HepG2 (cell line): ENCODE data around the gene ZNF513. TPM values are rescaled to one million over a fixed set of nuclear protein-coding genes. Genes with fewer than 3 reads are reported as not detected.

ENCODE experiments used
- KAT2B ChIP-seq: fragments of 150-350 bp; IDR thresholded peaks from 2 replicates; pipeline ENCODE4 v1.6.1; 2014; ENCODE audit warnings: low read depth, low read length, borderline replicate concordance
- LCORL ChIP-seq, 2 experiments: fragments of 450-650 bp in 1 of 2; sonication (generic) in 1 of 2; formaldehyde crosslinking in 1 of 2; IDR thresholded peaks; 2 replicates each; pipeline versions ENCODE4 v1.5.0 to v1.6.1; 2017 to 2020; ENCODE audit warnings: antibody characterized with exemption in 1 of 2, missing genetic modification reagents in 1 of 2
- NCOA2 ChIP-seq: sonication (generic); formaldehyde crosslinking; IDR thresholded peaks from 2 replicates; pipeline ENCODE4 v1.8.0; 2022; ENCODE audit warnings: inconsistent platforms
- PAXIP1 ChIP-seq: sonication (generic); formaldehyde crosslinking; conservative IDR thresholded peaks from 2 replicates; pipeline ENCODE4 v1.4.0; 2020; ENCODE audit warnings: mild to moderate bottlenecking, missing genetic modification reagents, moderate library complexity
- SPEN ChIP-seq: sonication (generic); formaldehyde crosslinking; IDR thresholded peaks from 2 replicates; pipeline ENCODE4 v1.5.1; 2020; ENCODE audit warnings: low read depth, mild to moderate bottlenecking, missing genetic modification reagents
- ZNF205 ChIP-seq: IDR thresholded peaks from 2 replicates; pipeline ENCODE4 v1.6.1; 2018; ENCODE audit warnings: missing biosample characterization, missing genetic modification reagents
- ZNF567 ChIP-seq: sonication (generic); formaldehyde crosslinking; IDR thresholded peaks from 2 replicates; pipeline ENCODE4 v1.8.1; 2023; ENCODE audit warnings: mild to moderate bottlenecking, missing genetic modification reagents, borderline replicate concordance
- polyA plus RNA-seq, 8 experiments: library from polyadenylated mRNA; depleted of rRNA in 3 of 8; stranded (reverse) in 7 of 8; unstranded in 1 of 8; fragments of >200 nt; fragmentation: Illumina TruSeq in 4 of 8; extraction: Trizol in 4 of 8; gene quantifications; 2 replicates each; pipeline versions ENCODE4 v1.2.1 to v1.2.3, GENCODE V29; 2011 to 2016; ENCODE audit warnings: low read depth in 4 of 8, missing spikeins in 1 of 8, mixed read lengths in 1 of 8; ENCODE audit not compliant: insufficient read depth in 1 of 8
- total RNA-seq, 5 experiments: library from RNA; depleted of rRNA; stranded (reverse); fragments of >200 nt; fragmentation: Illumina TruSeq; extraction: Trizol; gene quantifications; 2 replicates each; pipeline ENCODE4 v1.2.3, GENCODE V29; 2016; ENCODE audit warnings: low read depth in 1 of 5
- TF ChIP-seq, protein P1 (sequence below): sonication (generic); formaldehyde crosslinking; IDR thresholded peaks from 2 replicates; pipeline ENCODE4 v1.9.0; 2021; ENCODE audit warnings: missing genetic modification reagents, borderline replicate concordance
- TF ChIP-seq, protein P2 (sequence below): sonication (generic); formaldehyde crosslinking; IDR thresholded peaks from 2 replicates; pipeline ENCODE4 v1.8.0; 2022; ENCODE audit warnings: mild to moderate bottlenecking, missing genetic modification reagents; ENCODE audit not compliant: insufficient replicate concordance

ZNF513 gene
- total and polyA plus RNA-seq, 2 of the 13 experiments (the other 11 are each of a cell fraction or from before 2014, with no cell fraction given) = 4.9 to 6.3 TPM

- TF ChIP-seq, protein P1, sequence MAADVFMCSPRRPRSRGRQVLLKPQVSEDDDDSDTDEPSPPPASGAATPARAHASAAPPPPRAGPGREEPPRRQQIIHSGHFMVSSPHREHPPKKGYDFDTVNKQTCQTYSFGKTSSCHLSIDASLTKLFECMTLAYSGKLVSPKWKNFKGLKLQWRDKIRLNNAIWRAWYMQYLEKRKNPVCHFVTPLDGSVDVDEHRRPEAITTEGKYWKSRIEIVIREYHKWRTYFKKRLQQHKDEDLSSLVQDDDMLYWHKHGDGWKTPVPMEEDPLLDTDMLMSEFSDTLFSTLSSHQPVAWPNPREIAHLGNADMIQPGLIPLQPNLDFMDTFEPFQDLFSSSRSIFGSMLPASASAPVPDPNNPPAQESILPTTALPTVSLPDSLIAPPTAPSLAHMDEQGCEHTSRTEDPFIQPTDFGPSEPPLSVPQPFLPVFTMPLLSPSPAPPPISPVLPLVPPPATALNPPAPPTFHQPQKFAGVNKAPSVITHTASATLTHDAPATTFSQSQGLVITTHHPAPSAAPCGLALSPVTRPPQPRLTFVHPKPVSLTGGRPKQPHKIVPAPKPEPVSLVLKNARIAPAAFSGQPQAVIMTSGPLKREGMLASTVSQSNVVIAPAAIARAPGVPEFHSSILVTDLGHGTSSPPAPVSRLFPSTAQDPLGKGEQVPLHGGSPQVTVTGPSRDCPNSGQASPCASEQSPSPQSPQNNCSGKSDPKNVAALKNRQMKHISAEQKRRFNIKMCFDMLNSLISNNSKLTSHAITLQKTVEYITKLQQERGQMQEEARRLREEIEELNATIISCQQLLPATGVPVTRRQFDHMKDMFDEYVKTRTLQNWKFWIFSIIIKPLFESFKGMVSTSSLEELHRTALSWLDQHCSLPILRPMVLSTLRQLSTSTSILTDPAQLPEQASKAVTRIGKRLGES = 0 out of 2 replicates have a peak, but pooled peaks have one; percentile 49
- peak; percentile 20; the same call in 1 of the 2 replicates for TF ChIP-seq NCOA2
- no peak; the same call in 1 of the 2 replicates for TF ChIP-seq LCORL (IDR thresholded peaks at IDR 0.05)
- TF ChIP-seq LCORL (CRISPR knock-in tag; IDR thresholded peaks at IDR 0.05) = peak; percentile 70; the same call in 1 of the 2 replicates
- peak; percentile 83 for TF ChIP-seq PAXIP1 (CRISPR knock-in tag)
- 0 out of 2 replicates have a peak, but pooled peaks have one; percentile 7 for TF ChIP-seq SPEN (CRISPR knock-in tag)
- 0 out of 2 replicates have a peak, but pooled peaks have one; percentile 14 for TF ChIP-seq ZNF205 (CRISPR knock-in tag)
- TF ChIP-seq ZNF567 = 0 out of 2 replicates have a peak, but pooled peaks have one; percentile 19
- TF ChIP-seq, protein P2, sequence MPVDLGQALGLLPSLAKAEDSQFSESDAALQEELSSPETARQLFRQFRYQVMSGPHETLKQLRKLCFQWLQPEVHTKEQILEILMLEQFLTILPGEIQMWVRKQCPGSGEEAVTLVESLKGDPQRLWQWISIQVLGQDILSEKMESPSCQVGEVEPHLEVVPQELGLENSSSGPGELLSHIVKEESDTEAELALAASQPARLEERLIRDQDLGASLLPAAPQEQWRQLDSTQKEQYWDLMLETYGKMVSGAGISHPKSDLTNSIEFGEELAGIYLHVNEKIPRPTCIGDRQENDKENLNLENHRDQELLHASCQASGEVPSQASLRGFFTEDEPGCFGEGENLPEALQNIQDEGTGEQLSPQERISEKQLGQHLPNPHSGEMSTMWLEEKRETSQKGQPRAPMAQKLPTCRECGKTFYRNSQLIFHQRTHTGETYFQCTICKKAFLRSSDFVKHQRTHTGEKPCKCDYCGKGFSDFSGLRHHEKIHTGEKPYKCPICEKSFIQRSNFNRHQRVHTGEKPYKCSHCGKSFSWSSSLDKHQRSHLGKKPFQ (CRISPR knock-in tag) = peak; percentile 88
- TF ChIP-seq KAT2B = no peak
Observed at GRCh38 chr2:27353762-27354596, 26.6 kb downstream of the ZNF513 start (continued).
